Measurements from ENCODE around the gene ERAS.

The ERAS gene

GRCh38 chrX:48831136-48831908 lies 5.0 kb downstream of the ERAS start:
- TF ChIP-seq CTCF (IDR thresholded peaks at IDR 0.05; ENCODE audit: control extremely low read depth, extremely low read depth, low read depth, missing control alignments), result no peak
- ChIA-PET CTCF (no interaction called here), POLR2A (no interaction called here)
- DNase-seq (ENCODE audit: extremely low spot score), result no peak

- TF ChIP-seq CTCF (IDR thresholded peaks at IDR 0.05; ENCODE audit: control extremely low read depth, extremely low read depth, low read depth, missing control alignments), result no peak
- DNase-seq (ENCODE audit: extremely low spot score), result no peak
- POLR2A ChIA-PET, result no interaction called here
- CTCF ChIA-PET, result no interaction called here
These were observed 5.6 kb downstream of the ERAS start for GRCh38 chrX:48831909-48832291.

- CTCF ChIA-PET, result interaction anchor here (1.2 kb wide), 1 partner anchor 17 kb away, joined by 3 read pairs; no protein-coding TSS in a partner anchor
These were observed 7.3 kb downstream of the ERAS start for GRCh38 chrX:48833542-48834138.

GRCh38 chrX:48834383-48834709 lies 8.0 kb downstream of the ERAS start:
- CTCF ChIA-PET, result interaction anchor here (1.2 kb wide), 1 partner anchor 18 kb away, joined by 3 read pairs; no protein-coding TSS in a partner anchor
- no peak for DNase-seq (ENCODE audit: extremely low spot score)
- TF ChIP-seq CTCF (IDR thresholded peaks at IDR 0.05; ENCODE audit: control extremely low read depth, extremely low read depth, low read depth, missing control alignments), result no peak
- POLR2A ChIA-PET, result no interaction called here

More at GRCh38 chrX:48833542-48834138, 7.3 kb downstream of the ERAS start:
- POLR2A ChIA-PET, result no interaction called here
- no peak for TF ChIP-seq CTCF (IDR thresholded peaks at IDR 0.05; ENCODE audit: control extremely low read depth, extremely low read depth, low read depth, missing control alignments)
- no peak for DNase-seq (ENCODE audit: extremely low spot score)

GRCh38 chrX:48835524-48836329 lies 9.4 kb downstream of the ERAS start, which contains the start of gene PCSK1N:
Gene PCSK1N, minus strand, starts transcription at chrX:48835610. Its CDS starts 78 bp downstream, at chrX:48835532.
- DNase-seq (ENCODE audit: extremely low spot score), result no peak
- no peak for TF ChIP-seq CTCF (IDR thresholded peaks at IDR 0.05; ENCODE audit: control extremely low read depth, extremely low read depth, low read depth, missing control alignments)
- POLR2A ChIA-PET, result no interaction called here
- CTCF ChIA-PET, result no interaction called here

- TF ChIP-seq CTCF (IDR thresholded peaks at IDR 0.05; ENCODE audit: control extremely low read depth, extremely low read depth, low read depth, missing control alignments), result no peak
- CTCF ChIA-PET, result no interaction called here
- POLR2A ChIA-PET, result no interaction called here
- no peak for DNase-seq (ENCODE audit: extremely low spot score)
These were observed 13.4 kb downstream of the ERAS start for GRCh38 chrX:48839686-48840085.

Measured in GM10248 (cell line).